Hepatic stellate cell (primary cell): ENCODE measurements around the gene SLC39A5.
"Not testable (repeated sequence)": the region's sequence is repeated elsewhere in the genome, so short reads cannot be mapped to it uniquely, and the experiment has no call there.

Experiments
- DNase-seq: peaks from one replicate; pipeline ENCODE4 v3.0.0; 2011; ENCODE audit warnings: low spot score

Gene SLC39A5

GRCh38 chr12:56280849-56281248, 51.0 kb downstream of the SLC39A5 start:
- no peak for DNase-seq

- no peak for DNase-seq
Measured at GRCh38 chr12:56282030-56282429, 52.2 kb downstream of the SLC39A5 start.

DNA sequence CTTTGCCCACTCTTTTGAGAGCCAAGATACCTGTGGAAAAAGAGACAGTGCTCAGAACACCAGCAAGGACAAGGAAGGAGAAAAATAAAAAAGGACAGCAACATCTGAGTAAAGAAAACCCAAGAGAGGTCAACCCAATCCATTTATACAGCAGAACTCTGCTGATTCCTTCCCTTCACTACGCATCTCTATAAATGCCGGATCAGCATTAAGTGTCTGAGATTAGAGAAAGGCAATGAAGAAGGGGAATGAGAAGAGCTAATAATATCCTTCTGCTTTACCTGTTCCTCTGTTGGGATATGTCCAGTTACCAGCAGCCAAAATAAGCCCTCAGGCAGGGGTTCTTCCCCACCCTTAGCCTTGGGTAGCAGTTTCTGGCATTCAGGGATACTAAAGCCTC, 52.7 kb downstream of the SLC39A5 start:
- no peak for DNase-seq

DNA sequence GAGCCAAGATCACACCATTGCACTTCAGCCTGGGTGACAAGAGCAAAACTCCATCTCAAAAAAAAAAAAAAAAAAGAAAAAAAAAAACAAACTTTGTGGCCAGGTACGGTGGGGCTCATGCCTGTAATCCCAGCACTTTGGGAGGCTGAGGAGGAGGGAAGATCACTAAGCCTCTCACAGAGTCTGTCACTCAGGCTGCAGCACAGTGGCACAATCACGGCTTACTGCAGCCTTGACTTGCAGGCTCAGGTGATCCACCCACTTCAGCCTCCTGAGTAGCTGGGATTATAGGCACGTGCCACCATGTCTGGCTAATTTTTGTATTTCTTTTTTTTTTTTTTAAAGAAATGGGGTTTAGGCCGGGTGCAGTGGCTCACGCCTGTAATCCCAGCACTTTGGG, 54.4 kb downstream of the SLC39A5 start:
- DNase-seq, result not testable (repeated sequence)

DNA sequence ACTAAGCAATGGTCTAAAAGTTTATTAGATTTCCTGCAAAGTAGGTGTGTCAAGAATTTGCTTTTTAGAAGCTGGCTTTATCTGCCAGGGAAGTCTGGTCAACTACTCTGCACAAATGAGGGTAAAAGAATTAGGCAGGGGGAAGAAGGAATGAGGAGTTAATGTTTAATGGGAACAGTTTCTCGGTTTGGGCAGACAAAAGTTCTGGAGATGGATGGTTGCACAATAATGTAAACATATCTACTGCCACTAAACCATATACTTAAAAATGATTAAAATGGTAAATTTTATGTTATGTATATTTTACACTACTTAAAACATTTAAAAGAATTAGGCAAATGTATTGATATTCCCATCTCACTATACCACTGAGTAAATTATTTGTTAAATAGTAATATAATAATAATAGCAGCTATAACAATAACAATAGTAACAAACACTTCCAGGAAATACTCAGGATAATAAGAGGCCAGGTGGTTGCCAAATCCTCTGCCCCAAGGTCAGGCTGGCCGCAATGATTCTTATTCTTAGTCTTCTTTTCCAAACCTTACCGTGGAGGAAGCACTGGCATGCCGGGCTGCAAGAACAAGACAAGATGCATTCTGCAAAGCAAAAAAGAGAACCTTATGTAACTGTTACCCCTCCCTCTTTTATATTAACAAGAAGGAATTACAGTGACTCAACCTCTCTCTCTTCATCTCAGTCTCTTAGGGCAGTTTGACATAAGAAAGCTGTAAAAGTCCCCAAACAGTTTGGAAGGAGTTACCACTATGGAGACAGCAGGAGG, 56.4 kb downstream of the SLC39A5 start:
- no peak for DNase-seq
